Stomach (tissue), 4 donors: ENCODE results near the gene MYBPC1.

ENCODE experiments used
- EP300 ChIP-seq: sonication (generic); formaldehyde crosslinking; IDR thresholded peaks from one replicate; pipeline ENCODE4 v1.6.1; 2017; ENCODE audit warnings: antibody characterized with exemption
- POLR2A ChIP-seq, 4 donors: fragments of 450-650 bp; IDR thresholded peaks; one replicate each; pipeline ENCODE4 v1.6.1; 2016; ENCODE audit warnings: antibody characterized with exemption in 4 of 4, control low read depth in 2 of 4, mild to moderate bottlenecking in 1 of 4, moderate library complexity in 1 of 4
- POLR2AphosphoS5 ChIP-seq, 3 donors: sonication (generic); formaldehyde crosslinking; IDR thresholded peaks; one replicate each; pipeline ENCODE4 v1.6.1; 2016; ENCODE audit warnings: antibody characterized with exemption in 3 of 3
- TF ChIP-seq, protein P1 (sequence below), 7 experiments: fragments of 450-650 bp in 4 of 7; fragments of 200-600 bp in 3 of 7; sonication (generic) in 3 of 7; IDR thresholded peaks; one replicate each; pipeline ENCODE4 v1.5.1; 2016 to 2019; ENCODE audit warnings: antibody characterized with exemption in 7 of 7, control low read depth in 2 of 7, mild to moderate bottlenecking in 1 of 7

DNA sequence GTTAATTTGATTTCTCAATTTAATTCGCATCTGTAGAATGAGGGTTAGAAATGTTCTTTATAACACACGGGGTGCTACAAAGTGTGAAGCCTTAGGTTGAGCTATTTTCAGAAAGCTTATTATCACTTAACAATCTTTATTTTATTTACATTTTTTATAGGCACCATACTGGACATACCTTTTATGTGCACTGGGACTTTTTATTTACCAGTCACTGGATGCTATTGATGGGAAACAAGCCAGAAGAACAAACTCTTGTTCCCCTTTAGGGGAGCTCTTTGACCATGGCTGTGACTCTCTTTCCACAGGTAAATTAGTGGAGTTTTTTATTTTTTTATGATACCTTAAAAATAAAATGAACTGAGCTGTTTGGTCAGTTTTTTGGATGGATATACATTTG lies 119.2 kb downstream of the MYBPC1 start:
- TF ChIP-seq POLR2A (IDR thresholded peaks at IDR 0.05) (no peak), POLR2AphosphoS5 (IDR thresholded peaks at IDR 0.05) (no peak), EP300 (no peak)
- TF ChIP-seq, protein P1, sequence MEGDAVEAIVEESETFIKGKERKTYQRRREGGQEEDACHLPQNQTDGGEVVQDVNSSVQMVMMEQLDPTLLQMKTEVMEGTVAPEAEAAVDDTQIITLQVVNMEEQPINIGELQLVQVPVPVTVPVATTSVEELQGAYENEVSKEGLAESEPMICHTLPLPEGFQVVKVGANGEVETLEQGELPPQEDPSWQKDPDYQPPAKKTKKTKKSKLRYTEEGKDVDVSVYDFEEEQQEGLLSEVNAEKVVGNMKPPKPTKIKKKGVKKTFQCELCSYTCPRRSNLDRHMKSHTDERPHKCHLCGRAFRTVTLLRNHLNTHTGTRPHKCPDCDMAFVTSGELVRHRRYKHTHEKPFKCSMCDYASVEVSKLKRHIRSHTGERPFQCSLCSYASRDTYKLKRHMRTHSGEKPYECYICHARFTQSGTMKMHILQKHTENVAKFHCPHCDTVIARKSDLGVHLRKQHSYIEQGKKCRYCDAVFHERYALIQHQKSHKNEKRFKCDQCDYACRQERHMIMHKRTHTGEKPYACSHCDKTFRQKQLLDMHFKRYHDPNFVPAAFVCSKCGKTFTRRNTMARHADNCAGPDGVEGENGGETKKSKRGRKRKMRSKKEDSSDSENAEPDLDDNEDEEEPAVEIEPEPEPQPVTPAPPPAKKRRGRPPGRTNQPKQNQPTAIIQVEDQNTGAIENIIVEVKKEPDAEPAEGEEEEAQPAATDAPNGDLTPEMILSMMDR (IDR thresholded peaks at IDR 0.05), result no peak
